PC-3 (cell line): ENCODE measurements around the gene TANC1.

ENCODE experiments used
- EZH2 ChIP-seq: fragments of 300-600 bp; sonication (generic); IDR thresholded peaks from one replicate; pipeline ENCODE4 v1.6.1; 2017; ENCODE audit warnings: antibody characterized with exemption, mild to moderate bottlenecking, low read length; ENCODE audit not compliant: unreplicated experiment
- EZH2phosphoT487 ChIP-seq: fragments of 300-600 bp; sonication (generic); IDR thresholded peaks from 2 replicates; pipeline ENCODE4 v1.6.1; 2018; ENCODE audit warnings: mild to moderate bottlenecking, antibody characterized with exemption, low read length, borderline replicate concordance
- TF ChIP-seq, protein P1 (sequence below): fragments of 300-600 bp; sonication (generic); conservative IDR thresholded peaks from 2 replicates; pipeline ENCODE4 v1.5.1; 2017; ENCODE audit warnings: antibody characterized with exemption, low read depth, mild to moderate bottlenecking, low read length

DNA sequence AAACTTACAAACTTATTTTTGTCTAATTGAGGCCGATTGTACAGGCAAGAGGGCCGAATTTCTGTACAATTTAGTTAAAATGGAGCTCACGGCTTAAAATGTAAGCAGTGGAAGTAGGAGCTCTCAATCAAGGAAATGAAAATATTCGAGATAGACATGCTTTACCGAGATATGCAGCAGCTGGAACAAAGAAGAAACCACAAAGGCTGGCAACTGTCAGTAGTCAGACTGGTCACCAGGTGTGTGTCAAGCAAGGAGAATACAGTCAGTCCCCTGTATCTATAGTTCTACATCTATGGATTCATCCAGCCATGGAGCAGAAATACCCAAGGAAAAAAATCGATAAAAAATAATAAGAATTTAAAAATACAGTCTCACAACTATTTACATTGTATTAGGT, 195.5 kb downstream of the TANC1 start:
- TF ChIP-seq, protein P1, sequence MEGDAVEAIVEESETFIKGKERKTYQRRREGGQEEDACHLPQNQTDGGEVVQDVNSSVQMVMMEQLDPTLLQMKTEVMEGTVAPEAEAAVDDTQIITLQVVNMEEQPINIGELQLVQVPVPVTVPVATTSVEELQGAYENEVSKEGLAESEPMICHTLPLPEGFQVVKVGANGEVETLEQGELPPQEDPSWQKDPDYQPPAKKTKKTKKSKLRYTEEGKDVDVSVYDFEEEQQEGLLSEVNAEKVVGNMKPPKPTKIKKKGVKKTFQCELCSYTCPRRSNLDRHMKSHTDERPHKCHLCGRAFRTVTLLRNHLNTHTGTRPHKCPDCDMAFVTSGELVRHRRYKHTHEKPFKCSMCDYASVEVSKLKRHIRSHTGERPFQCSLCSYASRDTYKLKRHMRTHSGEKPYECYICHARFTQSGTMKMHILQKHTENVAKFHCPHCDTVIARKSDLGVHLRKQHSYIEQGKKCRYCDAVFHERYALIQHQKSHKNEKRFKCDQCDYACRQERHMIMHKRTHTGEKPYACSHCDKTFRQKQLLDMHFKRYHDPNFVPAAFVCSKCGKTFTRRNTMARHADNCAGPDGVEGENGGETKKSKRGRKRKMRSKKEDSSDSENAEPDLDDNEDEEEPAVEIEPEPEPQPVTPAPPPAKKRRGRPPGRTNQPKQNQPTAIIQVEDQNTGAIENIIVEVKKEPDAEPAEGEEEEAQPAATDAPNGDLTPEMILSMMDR: no peak
- TF ChIP-seq EZH2 (no peak), EZH2phosphoT487 (no peak)
